Panc1 (cell line): ENCODE results near the gene RS1. TPM values are rescaled to one million over a fixed set of nuclear protein-coding genes. Genes with fewer than 3 reads are reported as not detected.

ENCODE experiments used
- ATAC-seq: fragments of 200-7000 bp; cut with Tn5 transposase; 2 replicates; pipeline ENCODE4 v1.9.1; 2020; ENCODE audit warnings: mild to moderate bottlenecking, moderate library complexity
- BruUV-seq: library from RNA; stranded (reverse); fragments of 400-500 nt; replicated peaks from 2 replicates; lab custom pipeline; 2021; lab: Mats Ljungman, UMichigan
- CTCF ChIA-PET: fragments of 300-600 bp; sonication (Branson Sonifier 250); formaldehyde crosslinking; loops from one replicate; lab custom pipeline; 2022; ENCODE audit warnings: antibody characterized with exemption; lab: Charles Lee
- POLR2A ChIA-PET: fragments of 300-600 bp; sonication (Branson Sonifier 250); formaldehyde crosslinking; loops from one replicate; lab custom pipeline; 2022; ENCODE audit warnings: antibody characterized with exemption; lab: Charles Lee
- DNase-seq: peaks from one replicate; pipeline ENCODE4 v3.0.0-alpha.2; 2010; ENCODE audit warnings: low read depth, low spot score
- H3K27ac ChIP-seq: 2 replicates; pipeline ENCODE4 v1.5.1; 2011; ENCODE audit warnings: mild to moderate bottlenecking, low read length, inconsistent platforms
- H3K27me3 ChIP-seq: fragments of 200-500 bp; sonication (Bioruptor generic); 2 replicates; pipeline ENCODE4 v1.6.0; 2014; ENCODE audit warnings: low read length, inconsistent platforms; ENCODE audit not compliant: control insufficient read depth, insufficient read depth
- H3K36me3 ChIP-seq: fragments of 200-500 bp; sonication (Bioruptor generic); 2 replicates; pipeline ENCODE4 v1.5.1; 2014; ENCODE audit warnings: inconsistent platforms, mild to moderate bottlenecking, low read length, moderate library complexity; ENCODE audit not compliant: control insufficient read depth, insufficient read depth
- H3K4me1 ChIP-seq: 2 replicates; pipeline ENCODE4 v1.5.1; 2011; ENCODE audit warnings: inconsistent platforms, mild to moderate bottlenecking, low read length, moderate library complexity; ENCODE audit not compliant: control insufficient read depth, insufficient read depth
- H3K4me3 ChIP-seq, 2 experiments: 2 replicates each; pipeline ENCODE4 v1.5.1; 2011 to 2012; ENCODE audit warnings: low read depth in 2 of 2, low read length in 2 of 2, mild to moderate bottlenecking in 2 of 2, inconsistent platforms in 1 of 2, moderate library complexity in 1 of 2
- H3K9me3 ChIP-seq: fragments of 200-500 bp; sonication (Bioruptor generic); 2 replicates; pipeline ENCODE4 v1.5.1; 2014; ENCODE audit warnings: low read depth, mild to moderate bottlenecking, inconsistent platforms, low read length, moderate library complexity; ENCODE audit not compliant: control insufficient read depth, insufficient read depth
- POLR2AphosphoS5 ChIP-seq: IDR thresholded peaks from 2 replicates; pipeline ENCODE4 v1.6.1; 2012; ENCODE audit warnings: mild to moderate bottlenecking, low read depth, low read length, moderate library complexity
- REST ChIP-seq, 2 experiments: IDR thresholded peaks; 2 replicates each; pipeline ENCODE4 v1.6.1; 2011 to 2012; ENCODE audit warnings: low read depth in 2 of 2, control low read depth in 1 of 2, low read length in 1 of 2, mild to moderate bottlenecking in 1 of 2, moderate library complexity in 1 of 2; ENCODE audit not compliant: insufficient read depth in 1 of 2
- SIN3A ChIP-seq: IDR thresholded peaks from 2 replicates; pipeline ENCODE4 v1.6.1; 2012; ENCODE audit warnings: low read depth, mild to moderate bottlenecking, low read length, moderate library complexity, borderline replicate concordance; ENCODE audit not compliant: insufficient read depth
- TCF7L2 ChIP-seq: IDR thresholded peaks from 2 replicates; pipeline ENCODE4 v1.6.1; 2011; ENCODE audit warnings: mild to moderate bottlenecking, low read depth, low read length, inconsistent platforms
- in situ Hi-C: cut with HindIII; loops from 2 replicates; pipeline ENCODE4 v1.10.0; 2016; ENCODE audit warnings: low sequenced_read_pairs, low pct_unique_long_range_greater_than_20kb
- intact Hi-C: fragments of 100-400 bp; cut with micrococcal nuclease; formaldehyde crosslinking; loops from one replicate; pipeline ENCODE4 v1.10.0; 2022; ENCODE audit not compliant: unreplicated experiment
- total RNA-seq: library from RNA; stranded (reverse); gene quantifications from one replicate; pipeline ENCODE4 v1.2.1, GENCODE V29; 2021; ENCODE audit not compliant: unreplicated experiment
- TF ChIP-seq, protein P1 (sequence below): fragments of 450-650 bp; IDR thresholded peaks from 2 replicates; pipeline ENCODE4 v1.5.1; 2017; ENCODE audit warnings: mild to moderate bottlenecking

RS1 gene
- total RNA-seq, 1 experiment from 2014 or later: not detected

DNA sequence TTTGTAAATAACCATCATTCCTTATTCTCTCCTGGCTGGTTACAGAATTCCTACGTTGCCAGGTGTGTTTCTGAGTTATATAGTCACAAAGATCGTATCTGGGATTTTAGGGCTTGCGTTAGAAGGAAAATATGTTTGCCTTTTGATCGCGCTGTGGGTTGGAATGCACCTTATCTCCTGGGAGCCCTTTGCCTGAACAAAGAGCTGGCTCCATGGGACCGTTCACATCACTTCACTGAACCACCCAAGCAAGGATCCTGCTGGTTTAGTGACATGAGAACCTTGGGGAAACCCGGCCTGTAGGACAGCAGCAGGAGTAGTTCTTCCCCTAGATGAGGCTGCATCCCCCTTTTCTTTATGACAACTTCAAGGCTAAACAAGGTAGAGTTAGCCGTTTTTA is 51.6 kb downstream of the RS1 start:
- Histone ChIP-seq H3K36me3 (no peaks in the 10 kb centered on the region), H3K9me3 (no peaks in the 10 kb centered on the region), H3K27me3 (no peaks in the 10 kb centered on the region), H3K27ac (no peak overlapping the region), H3K4me1 (no peaks in the 10 kb centered on the region), H3K4me3 (no peak overlapping the region)
- ChIA-PET POLR2A (no interaction called here), CTCF (no interaction called here)
- TF ChIP-seq TCF7L2 (no peak), SIN3A (no peak), POLR2AphosphoS5 (no peak), REST (IDR thresholded peaks at IDR 0.05; ENCODE audit: insufficient read depth in 1 of 2, low read depth in 2 of 2, low read length in 1 of 2) (no peak)
- TF ChIP-seq, protein P1, sequence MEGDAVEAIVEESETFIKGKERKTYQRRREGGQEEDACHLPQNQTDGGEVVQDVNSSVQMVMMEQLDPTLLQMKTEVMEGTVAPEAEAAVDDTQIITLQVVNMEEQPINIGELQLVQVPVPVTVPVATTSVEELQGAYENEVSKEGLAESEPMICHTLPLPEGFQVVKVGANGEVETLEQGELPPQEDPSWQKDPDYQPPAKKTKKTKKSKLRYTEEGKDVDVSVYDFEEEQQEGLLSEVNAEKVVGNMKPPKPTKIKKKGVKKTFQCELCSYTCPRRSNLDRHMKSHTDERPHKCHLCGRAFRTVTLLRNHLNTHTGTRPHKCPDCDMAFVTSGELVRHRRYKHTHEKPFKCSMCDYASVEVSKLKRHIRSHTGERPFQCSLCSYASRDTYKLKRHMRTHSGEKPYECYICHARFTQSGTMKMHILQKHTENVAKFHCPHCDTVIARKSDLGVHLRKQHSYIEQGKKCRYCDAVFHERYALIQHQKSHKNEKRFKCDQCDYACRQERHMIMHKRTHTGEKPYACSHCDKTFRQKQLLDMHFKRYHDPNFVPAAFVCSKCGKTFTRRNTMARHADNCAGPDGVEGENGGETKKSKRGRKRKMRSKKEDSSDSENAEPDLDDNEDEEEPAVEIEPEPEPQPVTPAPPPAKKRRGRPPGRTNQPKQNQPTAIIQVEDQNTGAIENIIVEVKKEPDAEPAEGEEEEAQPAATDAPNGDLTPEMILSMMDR: no peak
- no peak for DNase-seq
- intact Hi-C loops: no loop called here
- no TSS peak for BruUV-seq
- no peak for ATAC-seq
- in situ Hi-C loops: no loop called here

DNA sequence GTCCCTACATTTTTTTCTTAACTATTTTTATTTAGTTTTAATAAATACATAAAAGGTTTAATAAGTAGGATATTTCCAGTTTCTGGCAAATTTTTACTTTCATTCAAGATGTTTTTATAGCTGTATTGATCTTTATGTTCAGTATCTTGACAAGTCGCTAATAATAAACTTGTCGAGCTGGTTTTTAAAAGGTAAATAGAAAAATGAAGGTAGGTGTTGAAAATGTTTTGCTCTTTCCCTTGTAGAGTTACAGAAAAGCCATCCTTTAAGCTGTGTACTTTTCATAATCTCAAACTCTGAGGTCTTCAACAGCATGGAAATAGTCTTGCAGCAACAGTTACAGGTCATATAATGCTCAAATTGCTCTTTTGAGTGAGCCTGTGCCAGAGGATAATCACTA is 52.6 kb downstream of the RS1 start:
- TF ChIP-seq, protein P1: no peak
- TF ChIP-seq POLR2AphosphoS5 (no peak), TCF7L2 (no peak), SIN3A (no peak)
- no peaks in the 10 kb centered on the region for H3K36me3 ChIP-seq
- H3K4me3 ChIP-seq: no peak overlapping the region
- ATAC-seq (no peak), DNase-seq (no peak)
- POLR2A ChIA-PET: no interaction called here
- in situ Hi-C loops (no loop called here), intact Hi-C loops (no loop called here)
- no peaks in the 10 kb centered on the region for H3K9me3 ChIP-seq
- H3K27ac ChIP-seq: no peak overlapping the region
- H3K27me3 ChIP-seq: no peaks in the 10 kb centered on the region
- no peaks in the 10 kb centered on the region for H3K4me1 ChIP-seq
- CTCF ChIA-PET: no interaction called here
- BruUV-seq: no TSS peak
